NCI-H1436 (cell line): ENCODE data around the gene BTBD16.
A peak's percentile ranks its signal among the peaks of the same experiment; 100 is the strongest.

Experiments
- DNase-seq: peaks from one replicate; lab custom pipeline; 2025; lab: John Stamatoyannopoulos, UW

Gene BTBD16

DNA sequence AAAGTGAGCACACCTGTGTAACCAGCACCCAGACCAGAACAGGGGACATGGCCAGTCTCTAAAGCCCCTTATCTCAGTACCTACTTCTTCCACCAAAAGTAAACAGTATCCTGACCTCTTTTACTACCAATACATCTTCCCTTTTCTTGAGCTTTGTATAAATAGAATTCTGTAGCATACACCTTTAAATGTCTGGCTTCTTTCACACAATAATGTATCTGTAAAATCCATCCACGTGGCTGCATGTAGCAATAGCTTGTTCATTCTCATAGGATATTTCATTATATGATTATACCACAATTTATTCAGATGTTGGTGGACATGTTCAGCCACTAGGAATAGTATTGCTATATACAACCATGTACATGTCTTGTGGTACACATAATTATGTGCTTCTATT is 40.6 kb downstream of the BTBD16 start:
- DNase-seq: no peak

GRCh38 chr10:122316224-122316884 is 45.3 kb downstream of the BTBD16 start:
- no peak for DNase-seq

GRCh38 chr10:122321960-122322359 is 50.9 kb downstream of the BTBD16 start:
- DNase-seq: no peak

DNA sequence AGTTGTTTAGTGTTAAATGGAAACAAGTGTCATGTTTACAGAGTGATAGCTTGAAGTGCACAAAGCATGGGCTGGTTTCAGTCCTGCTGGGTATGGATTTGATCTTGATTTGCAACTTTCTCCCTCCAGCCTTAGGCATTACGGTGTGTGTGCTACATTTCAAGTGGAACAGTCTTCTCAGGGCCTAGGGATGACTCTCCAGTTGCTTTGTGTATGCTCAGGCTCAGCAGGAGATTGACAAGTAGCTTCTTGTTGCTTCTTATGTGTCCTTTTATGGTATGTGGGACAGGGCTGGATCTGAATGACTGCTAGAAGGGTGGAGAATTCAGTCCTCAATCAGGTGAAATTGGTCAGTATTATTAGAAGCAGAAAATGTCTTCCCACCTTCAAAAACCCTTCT is 52.1 kb downstream of the BTBD16 start:
- DNase-seq: no peak

GRCh38 chr10:122323941-122324675 is 53.0 kb downstream of the BTBD16 start:
- no peak for DNase-seq

DNA sequence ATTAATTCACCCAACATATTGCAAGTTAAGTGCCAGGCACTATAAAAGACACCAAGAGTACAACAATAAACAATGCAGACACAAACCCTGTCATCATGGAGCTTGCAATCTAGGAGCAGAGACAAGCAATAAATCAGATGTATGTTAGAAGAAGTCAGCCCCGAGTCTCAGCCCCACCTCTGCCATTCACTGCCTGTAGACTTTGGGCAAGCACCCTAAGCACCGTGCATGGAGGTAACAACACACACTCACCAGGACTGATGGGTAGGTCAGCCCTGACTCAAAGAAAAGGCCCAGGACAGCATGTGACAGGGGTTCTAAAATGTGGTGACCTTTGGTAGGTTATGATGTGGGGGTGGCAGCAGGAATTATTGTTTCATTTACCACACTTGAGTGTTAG is 54.1 kb downstream of the BTBD16 start:
- DNase-seq: no peak

DNA sequence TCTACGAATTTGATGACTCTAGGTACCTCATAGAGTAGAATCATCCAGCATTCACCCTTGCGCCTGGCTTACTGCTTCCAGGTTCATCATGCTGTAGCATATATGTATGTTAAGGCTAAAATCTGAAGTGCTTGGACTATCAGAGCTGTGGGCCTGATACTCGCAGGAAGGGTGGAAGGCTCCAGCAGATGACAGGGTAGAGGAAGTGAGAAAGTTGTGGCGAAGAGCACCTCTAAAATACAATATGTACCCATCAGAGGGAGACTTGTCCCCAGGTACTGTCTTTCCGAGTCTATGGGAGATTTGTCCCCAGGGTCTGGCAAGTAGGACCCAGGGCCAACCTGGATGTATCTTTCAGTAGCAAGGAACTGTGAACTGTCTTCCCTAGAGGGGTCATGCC is 55.3 kb downstream of the BTBD16 start:
- DNase-seq: no peak

- DNase-seq: no peak
These were observed 55.7 kb downstream of the BTBD16 start for GRCh38 chr10:122326806-122327205.

DNA sequence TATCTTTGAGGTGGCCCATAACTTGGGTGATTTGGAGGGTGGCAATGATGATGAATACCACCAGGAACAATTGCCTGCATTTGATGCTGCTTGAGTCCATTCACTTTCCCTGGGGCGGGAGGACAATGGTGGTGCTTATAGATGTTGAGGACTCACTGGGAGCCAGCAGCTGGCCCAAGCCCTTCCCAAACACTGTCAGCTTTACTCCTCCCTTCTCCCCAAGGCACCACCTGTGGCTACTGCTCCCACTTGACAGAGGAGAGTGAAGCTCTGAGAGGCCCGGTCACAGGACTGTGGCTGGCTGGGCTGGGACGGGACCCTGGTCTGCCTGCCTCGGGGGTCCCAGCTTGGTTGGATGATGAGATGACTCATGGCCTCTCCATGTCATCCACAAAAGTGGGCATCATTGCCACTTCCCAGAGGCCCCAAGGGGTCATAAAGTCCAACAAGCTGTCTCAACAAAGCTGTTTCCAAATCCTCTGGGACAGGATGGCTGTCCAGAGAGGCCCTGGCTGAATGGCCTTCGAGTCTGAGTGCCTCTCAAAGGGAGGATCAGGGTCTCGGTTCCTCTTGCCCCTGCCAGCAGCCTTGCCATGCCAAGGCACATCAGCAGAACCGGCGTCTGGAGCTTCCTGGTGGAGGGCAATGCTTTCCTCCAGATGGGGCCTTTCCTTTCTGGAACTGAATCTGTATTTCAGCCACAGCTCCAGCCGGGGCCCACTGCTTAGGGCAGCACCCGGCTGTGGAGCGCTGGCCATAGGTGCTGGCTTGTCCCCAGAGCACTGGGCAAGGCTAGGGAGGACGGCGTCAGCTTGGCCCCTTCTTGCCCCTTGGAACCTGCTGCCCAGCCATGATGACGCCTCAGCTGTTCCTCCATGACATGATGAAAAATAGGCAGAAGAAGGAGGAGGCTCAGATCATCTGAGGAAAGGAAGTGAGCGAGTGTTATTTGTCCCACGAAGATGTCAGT is 56.4 kb downstream of the BTBD16 start:
- DNase-seq: no peak

- DNase-seq: no peak
These were observed 57.6 kb downstream of the BTBD16 start for GRCh38 chr10:122328676-122329075.

DNA sequence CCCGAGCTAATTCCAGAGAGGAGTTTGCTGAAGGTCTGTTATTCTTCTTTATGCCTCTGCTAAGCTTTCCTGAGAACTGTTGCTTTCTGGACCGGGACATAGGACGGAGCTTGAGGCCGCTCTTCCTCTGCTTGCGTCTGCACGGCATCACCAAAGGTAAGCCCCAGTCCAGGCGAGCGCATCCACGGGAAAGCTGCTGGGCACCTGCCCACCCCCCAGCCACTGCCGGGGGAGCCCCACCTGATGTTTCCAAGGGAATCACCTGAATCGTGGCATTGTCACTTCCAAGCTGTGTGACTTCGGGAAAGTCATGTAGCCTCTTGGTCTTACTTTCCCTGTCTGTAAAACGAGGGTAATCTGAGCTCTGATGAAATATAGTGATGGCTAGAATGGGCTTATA is 58.3 kb downstream of the BTBD16 start:
- no peak for DNase-seq

- DNase-seq: no peak
These were observed 60.0 kb downstream of the BTBD16 start for GRCh38 chr10:122331100-122331499.

DNA sequence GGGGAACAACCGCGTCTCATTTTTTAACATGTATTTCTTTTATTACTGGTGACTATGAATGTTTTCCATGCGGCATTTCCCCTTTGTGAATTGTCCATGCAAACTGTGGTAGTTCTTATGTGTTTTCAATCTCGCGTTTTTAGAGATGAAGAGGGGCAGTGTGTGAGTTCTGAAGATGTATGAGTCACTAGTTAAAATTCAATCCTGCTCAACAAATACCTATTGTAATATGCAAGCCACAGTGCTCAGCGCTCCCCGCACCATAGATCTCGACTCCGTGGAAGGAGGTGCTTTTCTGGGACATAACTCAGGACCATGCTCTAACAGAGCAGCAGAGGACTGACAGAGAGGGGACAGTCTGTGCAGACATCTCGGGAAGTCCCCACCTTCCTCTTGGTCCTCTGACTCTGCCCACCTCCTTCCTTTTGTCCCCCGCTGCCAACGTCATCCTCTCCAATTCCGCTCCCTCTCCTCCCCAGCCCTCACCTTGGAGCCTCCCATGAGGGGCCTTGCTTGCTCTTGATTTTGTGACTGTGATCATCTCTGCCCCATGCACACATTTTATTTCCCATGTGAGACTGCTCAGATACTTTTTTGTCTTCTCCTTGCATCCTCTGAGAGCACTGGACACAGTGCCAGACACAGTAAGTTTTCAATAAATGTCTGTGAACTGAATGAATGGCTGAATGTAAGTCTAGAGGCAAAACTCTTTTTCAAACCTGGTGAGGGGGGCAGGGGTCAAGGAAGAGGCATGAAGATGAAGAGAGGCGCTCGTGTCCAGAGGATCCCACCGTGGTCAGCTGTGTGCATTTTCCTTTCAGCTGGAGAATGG is 60.7 kb downstream of the BTBD16 start:
- DNase-seq: no peak

DNA sequence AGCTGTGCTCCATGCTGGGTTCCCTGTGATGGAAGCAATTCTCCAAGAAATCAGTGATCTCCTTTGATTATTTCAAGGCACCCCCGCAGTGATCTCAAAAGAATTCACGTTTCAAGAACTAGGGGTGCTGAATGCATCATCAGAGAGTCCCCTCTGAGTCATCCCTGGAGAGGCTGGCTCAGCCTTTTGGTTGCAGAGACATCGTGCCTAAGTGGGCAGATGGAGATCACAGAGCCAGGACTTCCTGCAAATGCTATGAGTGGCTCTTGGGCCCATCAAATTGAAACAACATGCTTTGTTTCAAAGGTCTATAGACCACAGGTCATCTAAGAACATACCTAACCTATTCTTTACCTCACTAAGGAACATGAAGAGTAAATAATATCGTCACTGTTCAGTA is 61.9 kb downstream of the BTBD16 start:
- no peak for DNase-seq

DNA sequence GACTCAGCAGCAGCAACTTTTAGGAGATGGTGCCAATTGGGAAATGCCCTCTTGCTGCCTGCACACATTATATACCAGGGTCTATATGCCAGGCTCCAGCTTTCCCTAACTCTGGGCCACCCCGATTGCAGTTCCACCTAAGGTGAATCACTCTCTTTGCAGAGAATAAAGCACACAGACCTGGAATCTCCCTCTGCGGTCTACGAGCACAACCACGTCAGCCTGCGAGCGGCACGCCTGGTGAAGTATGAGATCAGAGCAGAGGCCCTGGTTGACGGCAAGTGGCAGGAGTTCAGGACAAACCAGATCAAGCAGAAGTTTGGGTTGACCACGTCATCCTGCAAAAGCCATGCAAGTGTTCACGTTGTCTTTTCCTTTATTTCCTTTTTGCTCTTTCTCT is 65.2 kb downstream of the BTBD16 start:
- DNase-seq: no peak

DNA sequence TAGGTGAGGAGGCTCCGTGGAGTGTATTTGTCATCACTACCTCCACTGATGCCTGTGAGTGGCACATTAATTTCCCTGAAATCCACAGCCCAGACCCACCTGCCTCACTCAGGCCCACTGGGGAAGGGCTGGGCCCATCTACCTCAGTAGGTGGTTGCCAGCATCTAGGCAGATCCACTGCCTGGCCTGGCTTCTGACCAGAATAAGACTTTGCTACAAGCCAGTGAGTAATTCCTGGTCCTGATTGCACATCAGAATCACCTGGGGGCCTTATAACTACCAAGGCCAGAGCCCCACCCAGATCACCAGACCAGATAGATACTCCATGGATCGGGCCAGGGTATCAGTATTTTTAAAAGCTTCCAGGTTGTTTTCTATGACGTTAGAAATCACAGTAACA is 65.9 kb downstream of the BTBD16 start:
- DNase-seq: no peak

- no peak for DNase-seq
These were observed 67.7 kb downstream of the BTBD16 start for GRCh38 chr10:122338609-122339441.

- DNase-seq: no peak
These were observed 70.2 kb downstream of the BTBD16 start for GRCh38 chr10:122341141-122341810.

DNA sequence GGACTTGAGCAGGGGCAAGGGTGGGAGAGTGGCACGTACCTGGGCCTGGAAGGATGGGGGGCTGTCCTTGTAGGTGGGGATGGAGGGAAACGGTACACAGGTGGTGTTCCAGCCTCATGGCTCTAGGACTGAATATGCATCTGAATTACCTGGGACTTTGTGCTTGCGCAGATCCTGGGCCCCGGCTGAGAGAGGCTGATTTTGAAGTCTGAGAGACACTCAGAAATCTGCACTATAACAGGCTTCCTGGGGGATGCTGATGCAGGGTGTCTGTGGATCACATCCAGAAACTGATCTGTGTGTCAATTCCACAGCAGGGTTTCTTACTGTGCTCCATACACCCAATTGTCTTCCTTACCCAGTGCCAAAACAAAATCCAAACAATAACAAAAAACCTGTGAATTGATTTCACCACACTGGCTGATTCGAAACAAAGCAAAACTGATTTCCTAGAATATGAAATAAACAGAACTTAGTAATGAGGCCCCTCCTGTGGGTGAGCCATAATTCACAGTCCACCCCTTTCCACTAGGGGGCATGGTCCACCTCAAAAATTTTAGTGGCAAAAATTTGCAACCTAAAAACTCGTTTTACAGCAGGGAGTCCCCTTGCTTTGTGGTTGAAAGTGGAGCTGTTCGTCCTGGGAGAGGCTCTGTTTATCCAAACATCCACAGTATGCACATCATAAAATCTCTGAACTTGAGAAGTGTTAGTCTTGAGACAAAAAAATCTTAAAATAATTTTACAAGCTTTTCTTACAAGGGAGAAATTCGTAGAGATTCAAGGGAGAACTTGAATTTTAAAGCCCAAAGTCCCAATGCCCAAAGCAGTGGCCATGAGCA is 71.4 kb downstream of the BTBD16 start:
- DNase-seq: peak; percentile 66
